Spinal cord (tissue), 10 donors: Measurements from ENCODE around the gene PRPS1. TPM values are rescaled to one million over a fixed set of nuclear protein-coding genes. Genes with fewer than 3 reads are reported as not detected.

Experiments
- DNase-seq, 6 donors: peaks; one replicate each; pipeline versions ENCODE4 v3.0.0 to v3.0.0-alpha.2; 2013 to 2015; ENCODE audit warnings: low spot score in 6 of 6, low read depth in 4 of 6
- H3K27ac ChIP-seq: one replicate; pipeline ENCODE4 v1.5.1; 2013; ENCODE audit warnings: low read depth, low read length, control low read depth
- H3K27me3 ChIP-seq: one replicate; pipeline ENCODE4 v1.6.1; 2013; ENCODE audit warnings: low read length; ENCODE audit not compliant: control insufficient read depth, insufficient read depth
- H3K36me3 ChIP-seq: one replicate; pipeline ENCODE4 v1.6.1; 2013; ENCODE audit warnings: low read length; ENCODE audit not compliant: control insufficient read depth, insufficient read depth
- H3K4me1 ChIP-seq: one replicate; pipeline ENCODE4 v1.6.1; 2013; ENCODE audit warnings: low read length; ENCODE audit not compliant: control insufficient read depth, insufficient read depth
- H3K4me3 ChIP-seq: one replicate; pipeline ENCODE4 v1.5.1; 2013; ENCODE audit warnings: low read depth, low read length, control low read depth
- H3K9me3 ChIP-seq: one replicate; pipeline ENCODE4 v1.6.1; 2013; ENCODE audit warnings: low read length; ENCODE audit not compliant: control insufficient read depth, insufficient read depth
- WGBS: methylation state at CpG from one replicate; pipeline ENCODE4 v1.1.5; 2013; ENCODE audit warnings: missing lambda C conversion rate; ENCODE audit not compliant: insufficient coverage; 5-methylcytosine and 5-hydroxymethylcytosine counted together
- polyA plus RNA-seq, 2 donors: library from polyadenylated mRNA; unstranded; fragments of 120-200 nt; gene quantifications; one replicate each; pipeline ENCODE4 v1.2.1, GENCODE V29; 2013; ENCODE audit not compliant: insufficient read length in 2 of 2
- total RNA-seq, 2 donors: library from RNA; depleted of rRNA in 1 of 2; stranded (reverse); fragments of 120-200 nt in 1 of 2; fragments of >200 nt in 1 of 2; gene quantifications; one replicate each; pipeline versions ENCODE4 v1.2.3 to v1.2.4, GENCODE V29; 2013 to 2014
- donor health status: healthy.

The PRPS1 gene
- total and polyA plus RNA-seq, 4 donors: 41.3 to 61.9 (median 53.5) TPM

DNA sequence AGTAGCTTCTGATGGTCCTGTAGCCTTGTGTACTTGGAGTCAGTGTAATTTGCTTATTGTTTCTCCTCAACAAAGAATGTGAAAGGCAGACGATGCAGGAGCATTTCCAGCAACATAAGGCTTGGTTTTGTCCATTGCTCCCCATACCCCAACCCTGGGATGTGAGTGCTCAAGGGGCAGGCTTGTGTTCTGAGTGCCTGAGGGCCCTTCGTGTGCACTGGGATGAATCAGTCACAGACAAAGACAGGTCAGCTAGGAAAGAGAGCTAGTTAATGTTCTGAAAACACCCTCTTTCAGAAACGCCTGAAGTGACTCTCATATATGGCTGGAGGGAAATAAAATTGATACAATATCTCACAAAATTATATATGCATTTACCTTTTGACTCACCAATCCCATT, 59.1 kb downstream of the PRPS1 start:
- Histone ChIP-seq H3K4me1 (no peaks in the 10 kb centered on the region), H3K4me3 (no peak overlapping the region), H3K9me3 (no peaks in the 10 kb centered on the region), H3K27ac (no peak overlapping the region), H3K36me3 (no peaks in the 10 kb centered on the region), H3K27me3 (peaks cover 8% of the 10 kb centered on the region)
- no CpG with 5 or more reads among the region's 3 CpGs for WGBS
- no peak for DNase-seq

DNA sequence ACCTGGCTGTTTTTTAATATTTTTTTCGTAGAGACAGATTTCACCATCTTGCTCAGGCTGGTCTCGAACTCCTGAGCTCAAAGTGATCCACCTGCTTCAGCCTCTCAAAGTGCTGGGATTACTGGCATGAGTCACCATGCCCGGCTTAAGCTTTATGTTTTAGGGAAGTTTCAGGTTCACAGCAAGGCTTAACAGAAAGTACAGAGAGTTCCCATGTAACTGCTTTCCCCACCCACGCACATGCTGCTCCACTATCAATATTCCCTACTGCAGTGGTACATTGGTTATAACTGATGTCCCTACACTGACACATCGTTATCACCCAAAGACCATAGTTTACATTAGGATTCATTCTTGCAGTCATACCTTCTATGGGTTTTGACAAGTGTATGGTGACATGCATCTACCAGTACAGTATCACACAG, 62.7 kb downstream of the PRPS1 start:
- H3K4me3 ChIP-seq: no peak overlapping the region
- no peaks in the 10 kb centered on the region for H3K36me3 ChIP-seq
- H3K9me3 ChIP-seq: no peaks in the 10 kb centered on the region
- peaks cover 4% of the 10 kb centered on the region for H3K27me3 ChIP-seq
- no peak overlapping the region for H3K27ac ChIP-seq
- no peaks in the 10 kb centered on the region for H3K4me1 ChIP-seq
- DNase-seq: no peak
- WGBS: 64% methylated on average over 3 of the region's 5 CpGs

DNA sequence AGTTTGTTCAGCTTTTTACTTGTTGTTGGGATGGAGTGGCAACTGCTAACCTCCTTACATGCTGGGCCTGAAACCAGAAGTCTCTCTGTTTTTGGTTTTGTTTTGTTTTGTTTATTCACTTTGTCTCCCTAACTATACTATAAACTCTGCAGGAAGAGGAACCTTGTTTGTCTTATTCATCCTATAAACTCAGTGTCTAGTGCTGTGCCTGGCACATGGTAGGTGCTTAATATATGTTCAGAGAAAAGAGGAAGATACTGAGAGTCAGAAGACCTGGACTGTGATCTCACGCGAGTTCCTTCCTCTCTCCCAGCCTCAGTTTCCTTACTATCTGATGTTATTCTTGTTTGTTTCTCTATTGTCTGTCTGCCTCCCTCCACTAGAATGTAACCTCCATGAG, 71.3 kb downstream of the PRPS1 start:
- Histone ChIP-seq H3K4me3 (no peak overlapping the region), H3K27ac (no peak overlapping the region), H3K9me3 (no peaks in the 10 kb centered on the region), H3K27me3 (peaks cover 8% of the 10 kb centered on the region), H3K36me3 (no peaks in the 10 kb centered on the region), H3K4me1 (no peaks in the 10 kb centered on the region)
- no CpG with 5 or more reads among the region's 2 CpGs for WGBS
- DNase-seq: no peak

- Histone ChIP-seq H3K27me3 (peaks cover 8% of the 10 kb centered on the region), H3K27ac (no peak overlapping the region), H3K4me3 (no peak overlapping the region), H3K36me3 (no peaks in the 10 kb centered on the region), H3K9me3 (no peaks in the 10 kb centered on the region), H3K4me1 (no peaks in the 10 kb centered on the region)
- WGBS: 11% methylated on average over 4 of the region's 4 CpGs
- DNase-seq: no peak
Observed at GRCh38 chrX:107700317-107700774, 72.0 kb downstream of the PRPS1 start.

Other genes with a start within 250 kb of the PRPS1 start
- gene FRMPD3, start 178.9 kb upstream of the PRPS1 start, total RNA-seq: 1 to 10 TPM; 4.5 to 6.7 TPM
- 10 to 100 TPM; 19.3 to 19.5 TPM for gene FRMPD3, start 178.9 kb upstream of the PRPS1 start, polyA plus RNA-seq
- 100 to 1,000 TPM; 119 to 150 TPM for gene TSC22D3, start 147.3 kb downstream of the PRPS1 start, total RNA-seq
- gene TSC22D3, start 147.3 kb downstream of the PRPS1 start, polyA plus RNA-seq: 100 to 1,000 TPM; 121 to 141 TPM
- under 1 TPM in 1 of 2 donors, not detected in 1; 0.06 TPM for gene NCBP2L, start 149.2 kb downstream of the PRPS1 start, total RNA-seq
- gene NCBP2L, start 149.2 kb downstream of the PRPS1 start, polyA plus RNA-seq: under 1 TPM in 1 of 2 donors, not detected in 1; 0.14 TPM
- gene MID2, start 197.4 kb downstream of the PRPS1 start, total RNA-seq: 10 to 100 TPM; 15.5 to 25.0 TPM
- 10 to 100 TPM in 1 of 2 donors, 1 to 10 TPM in 1; 8.4 to 12.4 TPM for gene MID2, start 197.4 kb downstream of the PRPS1 start, polyA plus RNA-seq